ENCODE results near the gene MED17. TPM values are rescaled to one million over a fixed set of nuclear protein-coding genes. Genes with fewer than 3 reads are reported as not detected.

Gene MED17
- total and polyA plus RNA-seq, 10 of the 15 experiments (the other 5 are each of a cell fraction or from before 2014, with no cell fraction given), result 7.3 to 38.7 (median 28.3) TPM

DNA sequence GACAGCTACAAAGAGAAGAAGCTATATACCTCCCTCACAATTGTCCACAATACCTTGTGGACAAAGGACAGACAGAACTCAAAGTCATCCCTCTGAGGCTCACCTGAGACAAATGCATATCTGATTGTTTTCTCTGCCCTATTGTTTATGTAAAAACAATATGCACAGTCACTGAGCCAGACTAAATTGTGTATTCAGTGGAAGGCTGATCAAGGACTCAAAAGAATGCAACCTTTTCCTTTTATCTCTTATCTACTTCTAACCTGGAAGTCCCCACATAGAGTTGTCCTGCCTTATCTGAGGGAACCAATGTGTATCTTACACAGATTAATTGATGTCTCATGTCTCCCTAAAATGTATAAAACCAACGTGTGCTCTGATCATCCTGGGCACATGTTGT, 13.9 kb upstream of the MED17 start:
- SMC1A ChIA-PET (ENCODE audit: uncharacterized antibody, unreplicated experiment), result no interaction called here
- Histone ChIP-seq H3K4me2 (ENCODE audit: control insufficient read depth, insufficient read depth) (no peak overlapping the region), H3K27ac (ENCODE audit: control insufficient read depth, insufficient read depth) (no peak overlapping the region), H3K4me3 (no peak overlapping the region), H3K9ac (ENCODE audit: control insufficient read depth, insufficient read depth, low read length) (no peak overlapping the region), H3K79me2 (ENCODE audit: control insufficient read depth, insufficient read depth, low read length) (no peaks in the 10 kb centered on the region), H3K27me3 (replicated peaks in 1 of 2; ENCODE audit: control insufficient read depth in 2 of 2, insufficient read depth in 2 of 2, low read length in 1 of 2) (no peaks in the 10 kb centered on the region), H3K9me3 (replicated peaks; ENCODE audit: control insufficient read depth, insufficient read depth, low read length) (peaks cover 6% of the 10 kb centered on the region), H4K20me1 (ENCODE audit: control insufficient read depth, insufficient read depth) (no peaks in the 10 kb centered on the region), H2AFZ (ENCODE audit: control insufficient read depth, low read depth, low read length) (no peak overlapping the region), H3K4me1 (ENCODE audit: control insufficient read depth, insufficient read depth, low read length) (no peaks in the 10 kb centered on the region), H3K36me3 (ENCODE audit: control insufficient read depth in 2 of 2, insufficient read depth in 2 of 2, low read length in 1 of 2) (no peaks in the 10 kb centered on the region)
- RAD21 ChIA-PET (ENCODE audit: unreplicated experiment), result no interaction called here
- FAIRE-seq, result no peak
- no TSS peak for BruUV-seq (replicated peaks)
- TF ChIP-seq EP300 (IDR thresholded peaks at IDR 0.05; ENCODE audit: borderline replicate concordance in 1 of 2, control insufficient read depth in 1 of 2, low read depth in 2 of 2, low read length in 2 of 2) (no peak), MTA3 (IDR thresholded peaks at IDR 0.05; ENCODE audit: borderline replicate concordance, low read length) (no peak), EED (IDR thresholded peaks at IDR 0.05; ENCODE audit: low read depth) (no peak), ZNF24 (IDR thresholded peaks at IDR 0.05) (no peak), PAX5 (IDR thresholded peaks at IDR 0.05; ENCODE audit: borderline replicate concordance, low read depth, low read length) (no peak)
- TF ChIP-seq, protein P1, sequence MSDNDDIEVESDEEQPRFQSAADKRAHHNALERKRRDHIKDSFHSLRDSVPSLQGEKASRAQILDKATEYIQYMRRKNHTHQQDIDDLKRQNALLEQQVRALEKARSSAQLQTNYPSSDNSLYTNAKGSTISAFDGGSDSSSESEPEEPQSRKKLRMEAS (IDR thresholded peaks at IDR 0.05; ENCODE audit: low read depth, low read length), result no peak
- POLR2A ChIA-PET, result interaction anchor here (0.9 kb wide), 1 partner anchor 29 kb away, joined by 3 read pairs; the partner anchor contains the start of genes C11orf54 and TAF1D
- intact Hi-C loops (cut with micrococcal nuclease; ENCODE audit: unreplicated experiment), result no loop called here
- WGBS (ENCODE audit: insufficient coverage, insufficient replicate concordance, low lambda C conversion rate, missing lambda C conversion rate), result 36% methylated on average over 1 of the region's 1 CpG
- in situ Hi-C loops (cut with MboI), result no loop called here
- CTCF ChIA-PET, result no interaction called here
- ATAC-seq, result no peak
- DNase-seq (ENCODE audit: low read depth, low spot score), result no peak

DNA sequence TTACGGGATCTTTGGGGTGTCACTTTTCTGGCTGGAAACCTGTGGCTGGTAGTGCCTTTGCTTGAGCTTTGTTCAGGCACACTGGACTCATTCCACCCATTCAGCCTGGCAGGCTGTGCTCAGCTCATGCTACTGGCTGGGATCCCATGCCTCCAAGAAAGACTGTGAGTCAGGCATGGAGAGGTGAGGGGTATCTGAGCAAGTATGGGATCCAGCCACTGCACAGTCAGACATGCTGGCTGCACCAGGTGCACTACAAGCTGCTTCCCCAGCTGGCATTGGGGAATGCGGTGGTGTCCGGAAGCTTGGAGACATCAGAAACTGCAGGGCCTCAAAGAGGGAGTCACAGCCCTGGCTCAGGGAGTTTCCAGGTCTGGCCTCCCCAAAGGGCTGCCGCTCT, 12.0 kb upstream of the MED17 start:
- DNase-seq (ENCODE audit: low read depth, low spot score), result no peak
- Histone ChIP-seq H3K4me3 (no peak overlapping the region), H2AFZ (ENCODE audit: control insufficient read depth, low read depth, low read length) (no peak overlapping the region), H3K9ac (ENCODE audit: control insufficient read depth, insufficient read depth, low read length) (no peak overlapping the region), H3K9me3 (replicated peaks; ENCODE audit: control insufficient read depth, insufficient read depth, low read length) (peaks cover 4% of the 10 kb centered on the region; the same call in 2 of the 3 replicates), H3K4me2 (ENCODE audit: control insufficient read depth, insufficient read depth) (no peak overlapping the region), H3K4me1 (ENCODE audit: control insufficient read depth, insufficient read depth, low read length) (no peaks in the 10 kb centered on the region), H3K27ac (ENCODE audit: control insufficient read depth, insufficient read depth) (no peak overlapping the region), H3K27me3 (replicated peaks in 1 of 2; ENCODE audit: control insufficient read depth in 2 of 2, insufficient read depth in 2 of 2, low read length in 1 of 2) (no peaks in the 10 kb centered on the region), H3K36me3 (ENCODE audit: control insufficient read depth in 2 of 2, insufficient read depth in 2 of 2, low read length in 1 of 2) (no peaks in the 10 kb centered on the region), H4K20me1 (ENCODE audit: control insufficient read depth, insufficient read depth) (no peaks in the 10 kb centered on the region), H3K79me2 (ENCODE audit: control insufficient read depth, insufficient read depth, low read length) (no peaks in the 10 kb centered on the region)
- CTCF ChIA-PET, result interaction anchor here (1.4 kb wide), 1 partner anchor 12 kb away, joined by 4 read pairs; the partner anchor contains the start of gene MED17
- WGBS (ENCODE audit: insufficient coverage, insufficient replicate concordance, low lambda C conversion rate, missing lambda C conversion rate), result 95% methylated on average over 4 of the region's 4 CpGs
- intact Hi-C loops (cut with micrococcal nuclease; ENCODE audit: unreplicated experiment), result no loop called here
- BruUV-seq (replicated peaks), result no TSS peak
- in situ Hi-C loops (cut with MboI), result no loop called here
- SMC1A ChIA-PET (ENCODE audit: uncharacterized antibody, unreplicated experiment), result interaction anchor here (1.1 kb wide), 1 partner anchor 11 kb away, joined by 3 read pairs; no protein-coding TSS in a partner anchor
- no peak for ATAC-seq
- RAD21 ChIA-PET (ENCODE audit: unreplicated experiment), result no interaction called here
- POLR2A ChIA-PET, result no interaction called here
- no peak for FAIRE-seq
- no peak for TF ChIP-seq RUNX3 (IDR thresholded peaks at IDR 0.05; ENCODE audit: low read length)
- no peak for TF ChIP-seq ZNF207 (IDR thresholded peaks at IDR 0.05; ENCODE audit: borderline replicate concordance)
- TF ChIP-seq, protein P2, sequence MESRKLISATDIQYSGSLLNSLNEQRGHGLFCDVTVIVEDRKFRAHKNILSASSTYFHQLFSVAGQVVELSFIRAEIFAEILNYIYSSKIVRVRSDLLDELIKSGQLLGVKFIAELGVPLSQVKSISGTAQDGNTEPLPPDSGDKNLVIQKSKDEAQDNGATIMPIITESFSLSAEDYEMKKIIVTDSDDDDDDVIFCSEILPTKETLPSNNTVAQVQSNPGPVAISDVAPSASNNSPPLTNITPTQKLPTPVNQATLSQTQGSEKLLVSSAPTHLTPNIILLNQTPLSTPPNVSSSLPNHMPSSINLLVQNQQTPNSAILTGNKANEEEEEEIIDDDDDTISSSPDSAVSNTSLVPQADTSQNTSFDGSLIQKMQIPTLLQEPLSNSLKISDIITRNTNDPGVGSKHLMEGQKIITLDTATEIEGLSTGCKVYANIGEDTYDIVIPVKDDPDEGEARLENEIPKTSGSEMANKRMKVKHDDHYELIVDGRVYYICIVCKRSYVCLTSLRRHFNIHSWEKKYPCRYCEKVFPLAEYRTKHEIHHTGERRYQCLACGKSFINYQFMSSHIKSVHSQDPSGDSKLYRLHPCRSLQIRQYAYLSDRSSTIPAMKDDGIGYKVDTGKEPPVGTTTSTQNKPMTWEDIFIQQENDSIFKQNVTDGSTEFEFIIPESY (IDR thresholded peaks at IDR 0.05), result no peak
- no peak for TF ChIP-seq POLR2AphosphoS2 (IDR thresholded peaks at IDR 0.05; ENCODE audit: low read depth, low read length)
- TF ChIP-seq ZSCAN29 (IDR thresholded peaks at IDR 0.05), result no peak
- no peak for TF ChIP-seq SP1 (IDR thresholded peaks at IDR 0.05; ENCODE audit: low read depth, low read length)
- TF ChIP-seq, protein P3, sequence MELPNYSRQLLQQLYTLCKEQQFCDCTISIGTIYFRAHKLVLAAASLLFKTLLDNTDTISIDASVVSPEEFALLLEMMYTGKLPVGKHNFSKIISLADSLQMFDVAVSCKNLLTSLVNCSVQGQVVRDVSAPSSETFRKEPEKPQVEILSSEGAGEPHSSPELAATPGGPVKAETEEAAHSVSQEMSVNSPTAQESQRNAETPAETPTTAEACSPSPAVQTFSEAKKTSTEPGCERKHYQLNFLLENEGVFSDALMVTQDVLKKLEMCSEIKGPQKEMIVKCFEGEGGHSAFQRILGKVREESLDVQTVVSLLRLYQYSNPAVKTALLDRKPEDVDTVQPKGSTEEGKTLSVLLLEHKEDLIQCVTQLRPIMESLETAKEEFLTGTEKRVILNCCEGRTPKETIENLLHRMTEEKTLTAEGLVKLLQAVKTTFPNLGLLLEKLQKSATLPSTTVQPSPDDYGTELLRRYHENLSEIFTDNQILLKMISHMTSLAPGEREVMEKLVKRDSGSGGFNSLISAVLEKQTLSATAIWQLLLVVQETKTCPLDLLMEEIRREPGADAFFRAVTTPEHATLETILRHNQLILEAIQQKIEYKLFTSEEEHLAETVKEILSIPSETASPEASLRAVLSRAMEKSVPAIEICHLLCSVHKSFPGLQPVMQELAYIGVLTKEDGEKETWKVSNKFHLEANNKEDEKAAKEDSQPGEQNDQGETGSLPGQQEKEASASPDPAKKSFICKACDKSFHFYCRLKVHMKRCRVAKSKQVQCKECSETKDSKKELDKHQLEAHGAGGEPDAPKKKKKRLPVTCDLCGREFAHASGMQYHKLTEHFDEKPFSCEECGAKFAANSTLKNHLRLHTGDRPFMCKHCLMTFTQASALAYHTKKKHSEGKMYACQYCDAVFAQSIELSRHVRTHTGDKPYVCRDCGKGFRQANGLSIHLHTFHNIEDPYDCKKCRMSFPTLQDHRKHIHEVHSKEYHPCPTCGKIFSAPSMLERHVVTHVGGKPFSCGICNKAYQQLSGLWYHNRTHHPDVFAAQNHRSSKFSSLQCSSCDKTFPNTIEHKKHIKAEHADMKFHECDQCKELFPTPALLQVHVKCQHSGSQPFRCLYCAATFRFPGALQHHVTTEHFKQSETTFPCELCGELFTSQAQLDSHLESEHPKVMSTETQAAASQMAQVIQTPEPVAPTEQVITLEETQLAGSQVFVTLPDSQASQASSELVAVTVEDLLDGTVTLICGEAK (IDR thresholded peaks at IDR 0.05; ENCODE audit: borderline replicate concordance), result no peak

Measured in GM12878 (cell line).